EH (cell line): ENCODE measurements around the gene PMVK.

ENCODE experiments used
- DNase-seq: peaks from one replicate; pipeline ENCODE4 v3.0.0-alpha.2; 2015; ENCODE audit warnings: low read depth

Gene PMVK

DNA sequence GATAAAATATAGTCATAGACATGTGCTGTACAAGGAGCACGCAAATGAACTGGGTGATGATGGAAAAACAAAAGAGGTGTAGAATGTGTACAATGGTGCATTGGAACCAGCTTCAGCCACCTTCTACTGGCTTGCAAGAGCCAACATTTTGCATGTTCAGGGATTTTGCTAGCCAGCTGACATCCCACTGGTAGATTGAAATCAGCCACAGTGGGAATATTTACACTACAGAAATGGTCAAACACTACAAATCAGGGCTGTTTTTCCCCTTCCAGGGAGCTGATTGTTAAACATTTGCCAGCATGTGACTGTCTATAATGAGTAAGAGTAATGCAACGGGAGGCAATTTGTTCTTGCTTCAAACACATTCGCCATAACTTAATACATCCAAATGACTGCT lies 23.2 kb downstream of the PMVK start:
- no peak for DNase-seq

GRCh38 chr1:154912755-154913154 lies 23.8 kb downstream of the PMVK start:
- DNase-seq, result no peak

GRCh38 chr1:154911691-154912550 lies 24.6 kb downstream of the PMVK start:
- DNase-seq, result no peak

DNA sequence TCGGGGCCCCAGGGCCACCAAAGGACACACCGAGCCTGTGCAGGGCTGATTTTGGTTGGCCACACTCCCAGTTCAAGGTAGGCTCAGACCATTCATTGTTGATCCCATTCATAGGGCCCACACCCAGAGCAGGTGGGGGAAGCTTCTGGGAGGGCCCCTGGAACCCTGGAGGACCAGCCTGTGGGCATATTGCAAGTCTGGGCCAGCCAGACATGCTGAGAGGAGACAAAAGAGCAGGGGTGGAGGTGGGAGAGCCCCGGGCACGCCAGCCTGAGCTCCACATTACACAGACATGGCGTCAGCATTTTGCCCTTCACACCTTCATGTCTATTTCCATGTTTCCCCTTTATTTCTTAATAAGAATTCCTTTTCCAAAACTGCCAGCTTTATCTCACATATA lies 25.7 kb downstream of the PMVK start:
- DNase-seq, result no peak

DNA sequence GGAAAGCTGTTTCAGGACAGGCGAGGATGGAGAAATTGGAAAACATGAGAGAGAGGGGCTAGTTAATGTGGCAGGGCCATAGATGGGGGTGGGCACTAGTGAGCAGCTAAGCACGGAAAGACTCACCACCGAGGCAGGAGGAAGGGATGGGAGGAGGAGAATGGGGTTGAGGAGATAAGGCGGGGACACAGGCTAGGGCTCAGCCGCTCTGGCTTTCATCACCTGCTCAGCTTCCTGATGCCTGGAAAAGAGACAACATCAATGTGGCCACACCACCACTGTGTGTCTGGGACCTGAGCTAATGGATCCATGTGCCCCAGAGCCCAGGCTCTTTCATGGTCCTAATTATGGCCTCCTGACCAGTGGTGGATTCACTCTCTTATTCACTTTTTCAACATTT lies 27.6 kb downstream of the PMVK start:
- DNase-seq, result no peak

- peak; percentile 8 for DNase-seq
Observed at GRCh38 chr1:154908129-154908528, 28.4 kb downstream of the PMVK start.

GRCh38 chr1:154906621-154907081 lies 29.9 kb downstream of the PMVK start:
- peak; percentile 37 for DNase-seq

GRCh38 chr1:154902938-154903566 lies 33.5 kb downstream of the PMVK start:
- DNase-seq, result peak; percentile 10

DNA sequence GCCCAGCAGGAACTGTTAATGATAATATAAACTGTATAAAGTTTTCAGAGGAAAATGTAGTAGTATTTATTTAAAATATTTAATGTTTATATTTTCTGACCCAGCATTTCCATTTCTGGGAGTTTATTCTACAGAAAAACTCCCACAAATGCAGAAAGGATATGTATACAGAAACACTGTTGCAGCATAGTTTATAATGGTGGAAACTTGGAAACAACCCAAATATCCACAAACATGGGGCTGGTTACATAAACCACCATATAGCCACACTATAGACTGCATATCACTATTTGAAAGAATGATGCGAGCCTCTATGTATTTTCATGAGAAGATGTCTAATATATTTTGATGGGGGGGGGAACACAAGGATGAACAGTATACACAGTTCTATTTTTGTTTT lies 34.9 kb downstream of the PMVK start:
- no peak for DNase-seq

DNA sequence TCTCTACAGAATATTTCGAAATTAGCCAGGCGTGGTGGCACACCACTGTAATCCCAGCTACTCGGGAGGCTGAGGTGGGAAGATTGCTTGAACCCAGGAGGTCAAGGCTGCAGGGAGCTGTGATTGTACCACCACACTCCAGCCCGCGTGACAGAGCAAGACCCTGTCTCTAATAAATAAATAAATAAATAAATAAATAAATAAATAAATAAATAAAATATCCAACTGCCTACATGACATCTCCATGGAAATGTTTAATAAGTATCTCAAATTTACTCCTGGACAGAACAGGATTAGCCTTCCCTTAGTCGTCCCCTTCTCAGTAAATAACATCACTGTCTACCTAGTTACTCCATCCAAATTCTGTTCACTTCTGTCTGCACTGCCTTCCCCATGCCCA lies 37.5 kb downstream of the PMVK start:
- no peak for DNase-seq

GRCh38 chr1:154896771-154897286 lies 39.7 kb downstream of the PMVK start:
- DNase-seq, result no peak

- DNase-seq, result no peak
Observed at GRCh38 chr1:154895798-154896197, 40.7 kb downstream of the PMVK start.

DNA sequence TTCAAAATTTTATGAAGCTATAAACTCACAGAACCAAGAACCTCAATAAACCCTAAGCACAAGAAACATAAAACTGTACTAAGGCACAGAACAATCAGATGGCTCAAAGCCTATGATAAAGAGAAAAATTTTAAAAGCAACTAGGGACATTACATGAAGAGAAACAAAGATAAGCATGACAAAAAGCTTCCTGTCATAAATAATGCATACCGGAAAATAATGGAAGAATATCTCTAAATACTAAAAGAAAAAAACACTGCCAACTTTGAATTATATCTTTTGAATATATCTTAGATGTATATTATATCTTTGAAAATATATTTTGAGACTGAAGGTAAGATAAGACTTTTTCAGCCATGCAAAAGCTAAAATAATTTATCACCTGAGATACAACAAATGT lies 45.1 kb downstream of the PMVK start:
- no peak for DNase-seq

DNA sequence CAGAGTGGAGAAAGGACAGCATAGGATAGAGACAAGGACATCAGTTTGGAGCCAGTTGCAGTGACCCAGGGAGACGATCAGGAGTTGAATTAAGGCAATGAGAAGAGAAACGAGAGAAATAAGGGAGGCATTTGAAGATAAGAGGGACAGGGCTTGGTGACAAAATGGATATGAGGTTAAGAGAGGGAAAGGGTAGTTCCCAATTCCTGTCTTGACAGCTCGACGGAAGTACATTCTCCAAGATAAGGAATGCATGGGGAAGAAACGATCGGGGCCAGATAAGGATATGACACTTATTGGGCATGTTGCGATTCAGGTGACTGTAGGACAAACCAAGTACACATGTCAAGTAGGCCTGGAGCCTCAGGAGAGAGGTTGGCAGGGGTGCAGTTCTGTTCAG lies 47.8 kb downstream of the PMVK start:
- DNase-seq, result no peak

- peak; percentile 24 for DNase-seq
Observed at GRCh38 chr1:154886281-154887015, 50.1 kb downstream of the PMVK start.

DNA sequence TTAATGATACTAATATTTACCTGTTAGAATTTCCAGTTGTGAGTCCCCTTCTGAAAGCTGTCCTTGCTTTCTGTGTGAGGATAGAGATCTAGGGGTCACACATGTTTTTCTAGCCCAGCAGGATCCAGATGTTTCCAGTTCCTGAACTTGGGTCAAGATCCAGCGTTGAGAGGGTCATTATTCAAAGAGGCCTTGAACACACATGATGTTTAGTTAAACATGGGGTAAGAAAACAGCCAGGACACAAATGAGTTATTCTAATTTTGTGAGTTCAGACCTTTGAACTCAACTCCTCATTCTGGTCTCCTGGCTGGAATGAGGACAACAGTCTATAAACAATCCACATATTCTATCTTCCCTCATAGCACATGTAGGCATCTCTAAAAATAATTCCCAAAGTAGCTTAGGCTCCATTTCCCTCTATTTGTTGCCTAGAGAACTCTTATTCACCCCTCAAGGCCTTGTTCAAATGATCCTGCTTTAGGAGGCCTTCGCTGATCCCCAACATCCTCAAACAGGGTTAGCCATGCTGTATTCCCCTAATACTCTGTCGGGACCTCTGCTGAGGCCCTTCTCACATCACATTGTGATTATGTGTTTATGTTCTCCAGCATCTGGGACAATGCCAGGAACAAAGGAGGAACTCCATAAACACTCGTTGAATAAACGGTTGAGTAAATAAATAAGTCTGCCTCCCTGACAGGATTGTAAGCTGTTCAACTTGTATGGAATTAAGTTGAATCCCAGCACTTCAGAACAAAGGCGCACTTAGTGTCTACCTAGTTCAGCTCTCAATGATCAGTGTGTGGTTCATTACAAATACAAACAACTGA lies 51.4 kb downstream of the PMVK start:
- DNase-seq, result no peak

GRCh38 chr1:154883919-154884868 lies 52.3 kb downstream of the PMVK start:
- no peak for DNase-seq

GRCh38 chr1:154881820-154882535 lies 54.5 kb downstream of the PMVK start:
- DNase-seq, result no peak

- peak; percentile 25 for DNase-seq
Observed at GRCh38 chr1:154880671-154881070, 55.8 kb downstream of the PMVK start.

DNA sequence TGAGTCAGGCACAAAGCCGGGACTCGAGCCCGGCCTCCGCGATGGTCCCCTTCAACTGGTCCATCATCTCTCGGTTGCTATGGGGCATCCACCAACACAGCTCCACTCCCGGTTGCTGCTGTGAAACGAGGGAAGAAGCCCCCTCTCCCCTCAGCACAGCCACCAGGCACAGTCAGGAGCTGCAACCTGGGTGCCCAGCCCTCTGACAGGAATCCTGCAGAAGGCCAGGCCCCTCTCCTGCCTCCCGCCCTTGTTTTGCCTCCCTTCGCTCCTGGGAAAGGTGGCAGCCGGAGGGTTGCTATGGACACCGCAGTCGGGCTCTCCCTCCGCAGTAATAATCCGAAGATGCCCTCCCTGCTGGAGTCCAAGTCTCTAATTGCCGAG lies 57.5 kb downstream of the PMVK start:
- DNase-seq, result no peak
